ENCODE data around the gene KLHL22.

- no peak for TF ChIP-seq SIN3A (IDR thresholded peaks at IDR 0.05; ENCODE audit: borderline replicate concordance, low read depth, low read length)
- TF ChIP-seq ZNF274 (CRISPR knock-in tag; IDR thresholded peaks at IDR 0.05), result no peak
- TF ChIP-seq ZNF207 (IDR thresholded peaks at IDR 0.05; ENCODE audit: borderline replicate concordance), result no peak
- TF ChIP-seq POLR2A (IDR thresholded peaks at IDR 0.05; ENCODE audit: insufficient read depth in 1 of 2, low read depth in 2 of 2, low read length in 2 of 2), result no peak
- TF ChIP-seq ZNF83 (CRISPR knock-in tag; IDR thresholded peaks at IDR 0.05; ENCODE audit: borderline replicate concordance), result no peak
- TF ChIP-seq ZNF292 (CRISPR knock-in tag; IDR thresholded peaks at IDR 0.05; ENCODE audit: borderline replicate concordance, low read depth), result no peak
- no peak for TF ChIP-seq EZH2 (conservative IDR thresholded peaks at IDR 0.05; ENCODE audit: low read depth, low read length)
Observed at GRCh38 chr22:20425566-20426258, 69.9 kb downstream of the KLHL22 start.

Measured in HepG2 (cell line).